HEK293 (cell line): ENCODE measurements around the gene KIF7.

ENCODE experiments used
- MYNN ChIP-seq: fragments of 450-650 bp; formaldehyde crosslinking; IDR thresholded peaks from 2 replicates; pipeline ENCODE4 v1.5.1; 2016; ENCODE audit warnings: missing biosample characterization, missing genetic modification characterization, borderline replicate concordance
- SP2 ChIP-seq: fragments of 450-650 bp; formaldehyde crosslinking; IDR thresholded peaks from 2 replicates; pipeline ENCODE4 v1.5.1; 2016; ENCODE audit warnings: missing biosample characterization, missing genetic modification characterization
- TCF7L2 ChIP-seq: IDR thresholded peaks from 2 replicates; pipeline ENCODE4 v1.6.1; 2011; ENCODE audit warnings: low read depth, mild to moderate bottlenecking, inconsistent platforms, low read length, moderate library complexity, borderline replicate concordance
- YY1 ChIP-seq: fragments of 450-650 bp; formaldehyde crosslinking; IDR thresholded peaks from 2 replicates; pipeline ENCODE4 v1.5.1; 2018; ENCODE audit warnings: missing biosample characterization, missing genetic modification characterization
- ZBTB48 ChIP-seq: fragments of 450-650 bp; formaldehyde crosslinking; IDR thresholded peaks from 2 replicates; pipeline ENCODE4 v1.5.1; 2016; ENCODE audit warnings: missing biosample characterization, missing genetic modification characterization
- ZBTB49 ChIP-seq: fragments of 450-650 bp; formaldehyde crosslinking; IDR thresholded peaks from 2 replicates; pipeline ENCODE4 v1.5.1; 2016; ENCODE audit warnings: missing biosample characterization, missing genetic modification characterization, low read depth
- ZBTB8A ChIP-seq: fragments of 450-650 bp; formaldehyde crosslinking; IDR thresholded peaks from 2 replicates; pipeline ENCODE4 v1.5.1; 2016; ENCODE audit warnings: missing biosample characterization, missing genetic modification characterization
- ZNF514 ChIP-seq: fragments of 450-650 bp; formaldehyde crosslinking; IDR thresholded peaks from 2 replicates; pipeline ENCODE4 v1.5.1; 2016; ENCODE audit warnings: missing biosample characterization, missing genetic modification characterization
- TF ChIP-seq, protein P1 (sequence below): fragments of 450-650 bp; formaldehyde crosslinking; IDR thresholded peaks from 2 replicates; pipeline ENCODE4 v1.5.1; 2016; ENCODE audit warnings: missing biosample characterization, missing genetic modification characterization

DNA sequence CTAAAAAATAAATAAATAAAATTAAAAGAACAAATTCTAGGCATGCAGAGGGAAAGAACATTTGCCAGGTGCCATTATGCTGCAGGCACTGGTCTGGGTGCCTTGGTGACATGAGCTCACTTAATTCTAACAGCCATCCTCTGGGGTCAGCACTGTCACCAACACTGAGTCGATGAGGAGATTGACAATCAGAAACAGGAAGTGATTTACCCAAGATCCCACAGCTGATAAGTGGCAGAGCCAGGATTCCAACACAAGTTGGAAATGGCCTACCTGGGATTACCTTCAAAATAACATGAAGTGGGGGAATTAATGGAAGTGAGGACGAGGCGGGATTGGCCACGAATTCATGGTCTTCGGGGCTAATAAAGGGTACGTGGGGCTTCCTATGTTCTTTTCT, 20.3 kb upstream of the KIF7 start:
- TF ChIP-seq, protein P1, sequence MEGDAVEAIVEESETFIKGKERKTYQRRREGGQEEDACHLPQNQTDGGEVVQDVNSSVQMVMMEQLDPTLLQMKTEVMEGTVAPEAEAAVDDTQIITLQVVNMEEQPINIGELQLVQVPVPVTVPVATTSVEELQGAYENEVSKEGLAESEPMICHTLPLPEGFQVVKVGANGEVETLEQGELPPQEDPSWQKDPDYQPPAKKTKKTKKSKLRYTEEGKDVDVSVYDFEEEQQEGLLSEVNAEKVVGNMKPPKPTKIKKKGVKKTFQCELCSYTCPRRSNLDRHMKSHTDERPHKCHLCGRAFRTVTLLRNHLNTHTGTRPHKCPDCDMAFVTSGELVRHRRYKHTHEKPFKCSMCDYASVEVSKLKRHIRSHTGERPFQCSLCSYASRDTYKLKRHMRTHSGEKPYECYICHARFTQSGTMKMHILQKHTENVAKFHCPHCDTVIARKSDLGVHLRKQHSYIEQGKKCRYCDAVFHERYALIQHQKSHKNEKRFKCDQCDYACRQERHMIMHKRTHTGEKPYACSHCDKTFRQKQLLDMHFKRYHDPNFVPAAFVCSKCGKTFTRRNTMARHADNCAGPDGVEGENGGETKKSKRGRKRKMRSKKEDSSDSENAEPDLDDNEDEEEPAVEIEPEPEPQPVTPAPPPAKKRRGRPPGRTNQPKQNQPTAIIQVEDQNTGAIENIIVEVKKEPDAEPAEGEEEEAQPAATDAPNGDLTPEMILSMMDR (tag by site-specific recombination): no peak
- no peak for TF ChIP-seq TCF7L2
- no peak for TF ChIP-seq ZNF514 (tag by site-specific recombination)
- no peak for TF ChIP-seq ZBTB49 (tag by site-specific recombination)
- no peak for TF ChIP-seq SP2 (tag by site-specific recombination)
- no peak for TF ChIP-seq YY1
- TF ChIP-seq ZBTB8A: no peak
- TF ChIP-seq MYNN (tag by site-specific recombination): no peak
- no peak for TF ChIP-seq ZBTB48 (tag by site-specific recombination)
